ENCODE results near the gene SOWAHD.
"Not testable (repeated sequence)": the region's sequence is repeated elsewhere in the genome, so short reads cannot be mapped to it uniquely, and the experiment has no call there.

SOWAHD gene

DNA sequence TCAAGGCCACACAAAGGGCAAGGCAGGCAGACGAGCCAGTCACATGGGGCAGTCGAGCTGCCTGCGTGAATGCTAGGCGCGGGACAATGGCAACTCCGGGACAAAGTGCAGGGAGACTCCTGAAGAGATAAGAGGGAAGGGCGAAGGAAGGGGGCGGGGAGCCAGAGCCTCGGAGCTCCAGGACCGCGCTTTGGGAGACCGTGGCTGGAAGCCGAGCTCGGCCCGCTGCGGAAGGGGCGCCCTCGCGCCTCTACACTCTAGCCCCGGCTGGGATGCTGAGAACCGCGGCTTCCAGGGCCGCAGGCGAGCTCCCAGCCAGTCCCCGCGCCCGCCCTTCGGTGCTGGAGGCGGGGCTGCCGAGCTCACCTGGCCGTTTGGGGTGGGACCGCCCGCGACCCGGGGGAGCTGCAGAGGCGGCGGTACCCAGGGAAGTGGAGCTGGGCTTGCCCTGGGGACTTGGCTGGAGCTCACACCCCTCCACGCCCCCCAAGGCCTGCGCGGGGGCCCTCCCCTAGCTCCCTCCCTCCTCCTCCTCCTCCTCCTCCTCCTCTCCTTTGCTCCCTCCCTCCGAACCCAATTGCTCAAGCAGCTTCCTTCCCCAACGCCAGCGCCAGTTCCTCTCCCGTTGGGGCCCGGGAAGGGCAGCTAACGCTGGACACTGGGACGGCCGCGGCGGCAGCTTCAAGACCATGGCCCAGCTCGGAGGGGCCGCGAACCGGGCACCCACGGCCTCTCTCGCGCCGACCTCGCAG, at the start of gene SOWAHD:
Gene SOWAHD, plus strand, starts transcription at position 610 of the 752 bp plus-strand sequence. Its CDS starts 80 bp downstream, at position 690.
- DNase-seq (ENCODE audit: low read depth) = no peak

- no peak for DNase-seq (ENCODE audit: low read depth)
Observed at GRCh38 chrX:119708936-119709335, 49.5 kb upstream of the SOWAHD start.

DNA sequence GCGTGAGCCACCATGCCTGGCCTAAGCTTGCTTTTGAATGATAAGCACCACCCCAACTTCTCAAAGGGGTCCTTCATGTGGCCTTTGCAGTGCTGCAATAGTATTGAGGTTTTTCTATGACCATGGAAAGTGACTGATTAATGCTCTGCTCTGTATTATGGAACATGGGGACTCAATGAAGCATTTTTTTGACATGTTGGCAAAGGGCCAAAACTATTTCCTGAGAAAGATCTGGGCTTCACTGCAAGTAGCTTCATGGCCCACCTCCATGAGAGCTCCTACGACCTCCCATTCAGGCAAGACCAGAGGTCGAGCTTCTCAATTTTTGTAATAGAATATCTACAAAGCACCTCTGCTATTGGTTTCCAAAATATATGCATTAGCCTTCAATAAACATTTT, 48.8 kb upstream of the SOWAHD start:
- no peak for DNase-seq (ENCODE audit: low read depth)

DNA sequence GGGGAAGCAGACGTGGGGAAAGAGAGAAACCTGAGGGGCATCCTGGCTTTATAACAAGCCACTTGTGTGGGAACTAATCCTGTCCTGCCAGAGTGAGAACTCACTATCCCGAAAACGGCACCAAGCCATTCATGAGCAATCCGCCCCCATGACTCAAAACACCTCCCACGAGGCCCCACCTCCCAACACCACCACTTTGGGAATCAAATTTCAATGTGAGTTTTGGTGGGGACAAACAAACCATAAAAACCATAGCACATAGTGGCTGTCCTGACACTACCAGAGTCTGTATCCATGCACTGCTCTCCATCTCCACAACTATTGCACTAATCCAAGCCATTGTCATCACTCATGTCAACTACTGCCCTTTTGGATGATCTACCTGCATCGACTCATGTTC, 36.9 kb upstream of the SOWAHD start:
- DNase-seq (ENCODE audit: low read depth) = no peak

DNA sequence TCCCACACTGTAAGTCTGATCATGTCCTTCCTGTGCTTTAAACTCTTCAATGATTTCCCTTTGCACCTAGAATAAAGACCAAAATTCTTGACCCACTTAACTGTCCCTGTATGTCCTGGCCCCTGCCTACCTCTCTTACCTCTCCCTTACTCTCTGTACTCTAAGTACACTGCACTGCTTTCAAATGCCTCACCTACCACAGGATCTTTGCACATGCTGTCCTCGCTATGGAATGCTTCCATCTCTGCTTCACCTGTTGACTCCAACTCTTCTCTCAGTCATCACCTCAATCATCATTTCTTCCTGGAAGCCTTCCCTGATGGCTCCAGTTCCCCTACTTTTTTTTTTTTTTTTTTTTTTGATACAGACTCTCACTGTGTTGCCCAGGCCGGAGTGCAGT, 36.5 kb upstream of the SOWAHD start:
- DNase-seq (ENCODE audit: low read depth) = no peak

- DNase-seq (ENCODE audit: low read depth) = no peak
Observed at GRCh38 chrX:119726900-119727555, 31.4 kb upstream of the SOWAHD start.

DNA sequence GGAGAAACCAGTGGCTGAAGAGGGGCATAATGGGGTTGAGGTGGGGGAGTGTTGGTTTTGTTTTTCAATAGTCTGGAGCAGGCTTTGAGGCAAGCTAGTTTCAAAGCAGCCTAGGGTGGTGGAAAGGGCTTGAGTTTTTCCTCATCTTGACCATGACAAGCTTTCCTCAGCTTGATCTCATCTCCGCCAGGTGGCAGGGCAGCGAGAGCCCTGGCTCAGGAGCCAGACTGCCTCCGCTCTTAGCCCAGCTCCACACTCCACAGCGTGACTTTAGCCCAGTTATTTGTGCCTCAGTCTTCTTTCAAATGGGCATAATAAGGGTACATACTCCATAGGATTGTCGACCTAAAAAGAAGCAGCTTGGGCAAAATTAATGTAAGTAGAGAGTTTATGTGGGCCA, 29.9 kb upstream of the SOWAHD start:
- DNase-seq (ENCODE audit: low read depth) = no peak

DNA sequence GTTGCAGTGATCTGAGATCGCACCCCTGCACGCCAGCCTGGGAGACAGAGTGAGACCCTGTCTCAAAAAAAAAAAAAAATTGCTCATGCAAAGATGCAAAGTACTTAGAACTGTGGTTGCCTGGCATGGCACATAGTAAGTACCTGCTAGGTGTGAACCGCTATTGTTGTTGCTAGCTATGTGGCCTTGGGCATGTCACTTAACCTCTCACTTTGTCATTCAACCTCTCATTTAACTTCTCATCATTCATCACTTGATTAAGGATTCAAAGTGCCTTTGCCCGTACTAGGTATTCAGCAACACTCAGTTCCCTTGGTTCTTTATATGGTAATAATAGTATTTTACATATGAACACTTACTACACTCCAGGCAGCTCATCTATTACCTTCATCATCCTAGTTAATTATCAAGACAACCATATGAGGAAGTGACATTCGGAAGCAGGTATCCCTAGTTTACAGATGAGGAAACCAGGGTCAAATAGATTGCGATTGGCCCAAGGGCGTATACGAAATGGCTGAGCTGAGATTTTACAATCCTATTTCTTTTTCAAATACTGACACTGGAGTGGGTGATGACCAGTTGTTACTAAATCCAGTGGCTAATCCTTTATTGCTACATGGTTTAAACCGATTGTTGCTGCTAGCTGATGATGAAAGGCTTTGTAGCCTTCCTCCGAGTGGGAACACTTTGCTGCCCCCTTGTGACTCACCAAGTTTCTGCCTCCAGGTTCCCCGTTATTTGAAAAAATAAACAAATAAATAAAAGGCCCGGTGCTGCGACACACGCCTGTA, 28.8 kb upstream of the SOWAHD start:
- DNase-seq (ENCODE audit: low read depth) = peak; percentile 48

DNA sequence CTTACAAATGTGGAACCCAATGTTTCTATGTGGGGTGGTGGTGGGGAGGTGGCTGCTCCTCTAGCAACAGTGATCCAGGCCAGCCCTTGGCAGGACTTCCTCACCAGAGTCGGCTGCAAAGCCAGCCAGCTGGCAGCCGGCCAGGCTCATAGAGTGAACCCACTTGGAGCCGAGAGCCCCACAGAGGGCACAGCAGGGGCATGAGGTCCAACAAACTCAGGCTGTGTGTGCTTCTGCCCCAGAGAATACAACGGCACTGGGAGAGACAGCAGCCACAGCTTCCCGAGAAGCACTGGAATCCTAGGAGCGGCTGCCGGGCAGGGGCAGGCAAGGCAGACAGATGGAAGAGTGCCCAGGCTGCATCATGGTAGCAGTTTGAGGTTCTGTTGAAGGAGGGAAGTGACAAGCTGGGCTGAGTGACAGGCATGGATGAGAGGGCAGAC, 23.5 kb upstream of the SOWAHD start:
- DNase-seq (ENCODE audit: low read depth) = no peak

- no peak for DNase-seq (ENCODE audit: low read depth)
Observed at GRCh38 chrX:119735467-119735866, 22.9 kb upstream of the SOWAHD start.

DNA sequence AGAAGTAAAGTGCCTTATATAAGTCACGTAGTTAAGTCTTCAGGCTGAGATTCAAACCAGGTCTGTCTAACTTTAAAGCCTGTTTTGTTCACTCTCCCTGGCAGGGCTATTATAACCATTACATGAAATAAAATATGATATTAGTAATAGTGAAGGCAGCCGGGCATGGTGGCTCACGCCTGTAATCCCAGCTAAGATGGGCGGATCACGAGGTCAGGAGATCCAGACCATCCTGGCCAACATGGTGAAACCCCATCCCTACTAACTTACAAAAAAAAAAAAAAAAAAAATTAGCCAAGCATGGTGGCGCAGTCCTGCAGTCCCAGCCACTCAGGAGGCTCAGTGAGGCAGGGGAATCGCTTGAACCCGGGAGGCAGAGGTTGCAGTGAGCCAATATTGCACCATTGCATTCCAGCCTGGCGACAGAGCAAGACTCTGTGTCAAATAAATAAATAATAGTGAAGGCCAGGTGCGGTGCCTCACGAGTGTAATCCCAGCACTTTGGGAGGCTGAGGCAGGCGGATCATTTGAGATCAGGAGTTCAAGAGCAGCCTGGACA, 22.1 kb upstream of the SOWAHD start:
- no peak for DNase-seq (ENCODE audit: low read depth)

DNA sequence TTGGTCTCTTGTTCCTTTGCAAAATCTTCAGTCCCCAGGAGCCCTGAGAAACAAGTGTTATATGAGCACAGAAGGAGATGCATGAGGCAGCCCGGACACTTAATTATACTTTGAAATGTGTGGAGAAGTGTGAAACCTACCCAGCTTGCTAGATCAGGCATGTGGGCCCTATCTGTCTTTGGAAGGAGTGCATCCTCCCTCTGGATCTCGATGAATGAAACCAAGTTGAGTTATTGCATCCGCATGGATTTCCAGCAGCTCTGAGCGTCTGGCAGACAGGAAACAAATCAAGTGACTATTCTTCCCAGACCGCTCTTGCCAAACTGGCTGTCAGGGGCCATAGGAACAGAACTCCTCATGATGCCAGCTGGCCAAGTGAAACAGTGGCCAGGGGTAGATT, 19.6 kb upstream of the SOWAHD start:
- no peak for DNase-seq (ENCODE audit: low read depth)

- no peak for DNase-seq (ENCODE audit: low read depth)
Observed at GRCh38 chrX:119745283-119745848, 13.0 kb upstream of the SOWAHD start.

- DNase-seq (ENCODE audit: low read depth) = not testable (repeated sequence)
Observed at GRCh38 chrX:119750131-119750530, 8.3 kb upstream of the SOWAHD start.

DNA sequence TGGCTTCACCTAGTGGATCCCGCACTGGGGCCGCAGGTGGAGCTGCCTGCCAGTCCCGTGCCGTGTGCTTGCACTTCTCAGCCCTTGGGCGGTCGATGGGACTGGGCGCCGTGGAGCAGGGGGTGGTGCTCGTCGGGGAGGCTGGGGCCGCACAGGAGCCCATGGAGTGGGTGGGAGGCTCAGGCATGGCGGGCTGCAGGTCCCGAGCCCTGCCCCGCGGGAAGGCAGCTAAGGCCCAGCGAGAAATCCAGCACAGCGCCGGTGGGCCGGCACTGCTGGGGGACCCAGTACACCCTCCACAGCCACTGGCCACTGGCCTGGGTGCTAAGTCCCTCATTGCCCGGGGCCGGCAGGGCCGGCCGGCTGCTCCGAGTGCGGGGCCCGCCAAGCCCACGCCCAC, 7.6 kb upstream of the SOWAHD start:
- not testable (repeated sequence) for DNase-seq (ENCODE audit: low read depth)

- no peak for DNase-seq (ENCODE audit: low read depth)
Observed at GRCh38 chrX:119753001-119753400, 5.4 kb upstream of the SOWAHD start.

GRCh38 chrX:119753639-119754257, 4.6 kb upstream of the SOWAHD start:
- no peak for DNase-seq (ENCODE audit: low read depth)

GRCh38 chrX:119755981-119756533, 2.3 kb upstream of the SOWAHD start:
- DNase-seq (ENCODE audit: low read depth) = no peak

DNA sequence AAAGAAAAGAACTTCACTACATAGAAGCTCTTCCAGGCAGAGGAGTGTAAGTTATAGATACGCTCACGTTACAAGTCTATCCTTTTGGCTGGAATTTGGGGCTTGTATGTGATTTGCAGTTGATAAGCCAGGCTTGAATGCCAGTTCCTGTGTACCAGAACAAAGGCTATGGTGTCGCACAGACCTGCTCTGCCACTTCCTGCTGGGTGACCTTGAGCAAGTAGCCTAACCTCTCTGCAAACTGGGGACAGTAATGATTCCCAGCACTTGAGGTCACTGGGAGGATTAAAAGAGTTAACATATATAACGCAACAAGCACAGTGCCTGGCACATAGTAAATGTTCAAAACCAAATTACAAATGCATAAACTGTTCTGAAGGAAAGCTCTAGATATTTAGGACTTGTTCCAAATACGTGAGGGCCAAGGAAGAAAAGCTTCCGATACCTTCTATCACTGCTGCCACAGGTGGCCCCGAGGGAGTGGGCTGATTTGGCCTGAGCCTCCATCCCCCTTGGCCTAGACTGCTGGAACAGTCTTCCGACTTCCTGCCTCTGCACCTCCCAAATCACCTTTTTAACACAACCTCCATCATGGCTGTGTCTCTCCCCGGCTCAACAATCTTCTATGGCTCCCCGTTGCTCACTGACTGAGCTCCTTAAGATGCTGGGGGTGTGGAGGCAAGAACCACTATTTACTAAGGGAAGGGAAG, 1.3 kb upstream of the SOWAHD start:
- no peak for DNase-seq (ENCODE audit: low read depth)

DNA sequence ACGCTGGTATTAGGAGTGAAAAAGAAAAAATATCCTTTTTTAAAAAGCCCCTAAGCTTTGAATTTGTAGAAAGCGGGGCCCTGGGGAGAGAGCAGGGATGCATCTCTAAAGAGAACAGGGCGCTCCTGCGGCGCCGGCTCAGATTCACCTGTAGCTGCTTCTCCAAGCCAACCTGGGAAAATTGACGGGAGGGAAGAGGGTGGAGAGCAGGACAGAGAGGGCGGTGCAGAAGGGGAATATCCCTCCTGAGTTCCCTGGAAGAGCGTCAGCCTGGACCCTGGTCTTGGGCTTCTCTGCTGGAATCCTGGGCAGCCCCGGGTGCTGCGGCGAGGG, 776 bp upstream of the SOWAHD start:
- DNase-seq (ENCODE audit: low read depth) = no peak

DNA sequence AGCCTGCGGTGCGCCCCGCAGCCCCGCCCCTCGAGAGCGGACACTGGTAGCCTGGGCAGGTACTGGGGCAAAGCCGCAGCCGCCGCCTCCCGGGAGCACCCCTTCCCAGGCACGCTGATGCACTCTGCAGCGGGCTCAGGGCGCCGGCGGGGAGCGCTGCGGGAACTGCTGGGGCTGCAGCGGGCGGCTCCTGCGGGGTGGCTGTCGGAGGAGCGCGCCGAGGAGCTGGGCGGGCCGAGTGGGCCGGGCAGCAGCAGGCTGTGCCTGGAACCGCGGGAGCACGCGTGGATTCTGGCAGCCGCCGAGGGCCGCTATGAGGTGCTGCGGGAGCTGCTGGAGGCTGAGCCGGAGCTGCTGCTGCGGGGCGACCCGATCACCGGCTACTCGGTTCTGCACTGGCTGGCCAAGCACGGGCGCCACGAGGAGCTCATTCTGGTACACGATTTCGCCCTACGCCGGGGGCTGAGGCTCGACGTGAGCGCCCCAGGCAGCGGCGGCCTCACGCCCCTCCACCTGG, 401 bp downstream of the SOWAHD start:
- DNase-seq (ENCODE audit: low read depth) = no peak

Measured in stromal cell of bone marrow (primary cell).